Peyer's patch (tissue), 4 donors: ENCODE data around the gene USP6NL.

Experiments
- CTCF ChIP-seq, 6 experiments: fragments of 450-650 bp in 4 of 6; fragments of 200-600 bp in 2 of 6; sonication (generic) in 1 of 6; IDR thresholded peaks; one replicate each; pipeline ENCODE4 v1.5.1; 2017 to 2019; ENCODE audit warnings: antibody characterized with exemption in 6 of 6, mild to moderate bottlenecking in 3 of 6, moderate library complexity in 1 of 6
- POLR2A ChIP-seq, 2 donors: fragments of 450-650 bp; IDR thresholded peaks; one replicate each; pipeline ENCODE4 v1.5.1; 2017; ENCODE audit warnings: antibody characterized with exemption in 2 of 2, mild to moderate bottlenecking in 2 of 2, moderate library complexity in 2 of 2

DNA sequence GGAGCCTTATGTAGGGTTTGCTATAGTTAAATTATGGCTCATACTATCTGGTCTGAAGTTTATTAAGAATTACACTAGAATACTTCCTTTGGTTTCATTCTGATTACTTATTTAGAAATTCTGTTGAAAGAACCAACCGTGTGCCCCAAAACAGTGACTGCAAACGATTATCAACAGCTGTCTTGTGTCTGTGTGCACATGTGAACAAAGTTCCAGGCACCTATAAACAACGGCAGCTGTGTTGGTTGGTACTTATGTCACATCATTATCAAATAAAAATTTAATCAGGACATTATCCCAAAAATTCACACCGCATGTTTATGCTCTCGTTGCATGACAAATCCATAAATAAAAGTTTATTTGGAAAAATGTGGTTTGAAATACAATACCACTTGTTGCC lies 80.6 kb downstream of the USP6NL start:
- no peak for TF ChIP-seq POLR2A (IDR thresholded peaks at IDR 0.05)
- no peak for TF ChIP-seq CTCF (IDR thresholded peaks at IDR 0.05)
